ENCODE results near the gene MSANTD3. TPM values are rescaled to one million over a fixed set of nuclear protein-coding genes. Genes with fewer than 3 reads are reported as not detected.

The MSANTD3 gene
- total and polyA plus RNA-seq, 9 of the 15 experiments (the other 6 are each of a cell fraction or from before 2014, with no cell fraction given) = 9.4 to 28.7 (median 22.3) TPM

DNA sequence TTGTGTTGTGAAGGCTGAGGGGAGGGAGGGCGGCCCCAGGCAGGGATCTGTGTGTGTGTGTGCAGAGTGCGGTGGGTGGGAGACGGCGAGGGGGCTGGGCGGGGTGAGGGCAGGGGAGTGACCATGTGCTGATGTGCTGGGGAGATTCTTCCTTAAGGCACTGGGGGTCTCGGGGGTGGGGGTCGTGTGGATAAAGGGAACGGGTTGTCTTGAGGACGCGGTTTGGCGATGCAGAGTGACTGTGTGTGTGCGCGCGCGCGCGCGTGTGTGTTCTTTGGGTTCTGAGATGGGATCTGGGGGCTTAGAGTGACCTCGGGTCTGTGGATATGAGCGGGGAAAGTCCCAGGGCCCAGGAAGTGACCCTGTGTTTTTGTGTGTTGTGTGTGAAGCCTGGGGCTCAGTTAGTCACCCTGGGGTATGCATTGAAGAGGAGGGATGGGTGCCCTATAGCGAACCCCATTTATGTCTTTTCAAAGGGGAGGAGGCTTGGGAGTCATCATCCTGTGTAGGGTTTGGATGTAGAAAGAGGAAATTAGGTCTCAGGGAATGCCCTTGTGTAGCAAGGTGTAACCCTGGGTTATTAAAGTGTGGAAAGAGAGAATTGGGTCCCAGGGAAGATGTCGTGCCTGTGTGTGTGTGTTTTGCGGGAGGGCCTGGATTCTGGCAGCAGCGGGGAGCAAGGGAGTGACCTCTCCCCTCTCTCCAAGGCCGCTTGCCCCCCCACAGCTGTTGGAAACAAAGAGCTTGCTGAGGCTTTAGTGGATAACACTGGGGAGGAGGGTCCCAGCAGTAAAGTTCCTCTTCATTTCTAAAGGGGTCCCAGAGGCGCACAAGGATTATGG is 47.4 kb downstream of the MSANTD3 start:
- ATAC-seq (no peak), FAIRE-seq (no peak), DNase-seq (ENCODE audit: extremely low read depth in 1 of 4, low spot score in 3 of 4) (no peak)
- TF ChIP-seq ZBTB7A (IDR thresholded peaks at IDR 0.05; ENCODE audit: borderline replicate concordance, control insufficient read depth, low read depth, low read length) (0 out of 2 replicates have a peak, but pooled peaks have one; percentile 11), FIP1L1 (IDR thresholded peaks at IDR 0.05; ENCODE audit: low read depth, low read length, poor library complexity, severe bottlenecking) (no peak)
- Histone ChIP-seq H3K36me3 (ENCODE audit: control insufficient read depth, insufficient read depth, low read length) (no peaks in the 10 kb centered on the region), H3K4me3 (peak overlapping the region; percentile 43), H4K20me1 (replicated peaks; ENCODE audit: control insufficient read depth, insufficient read depth, low read length) (no peaks in the 10 kb centered on the region), H3K9ac (ENCODE audit: insufficient read depth in 1 of 2, low read depth in 2 of 2, low read length in 2 of 2) (peak overlapping the region in 1 of 2 experiments; percentile 87; a peak in 1 of 4 replicates), H2AFZ (ENCODE audit: low read depth, low read length) (no peak overlapping the region), H3K4me1 (replicated peaks in 1 of 2; ENCODE audit: control insufficient read depth in 2 of 2, insufficient read depth in 2 of 2, low read length in 2 of 2) (peaks cover 6 to 17% of the 10 kb centered on the region in 2 experiments; a peak in 4 of 5 replicates), H3K9me1 (ENCODE audit: control insufficient read depth, insufficient read depth, low read length) (no peaks in the 10 kb centered on the region), H3K9me3 (replicated peaks; ENCODE audit: control insufficient read depth, insufficient read depth, low read depth, low read length) (no peaks in the 10 kb centered on the region; the same call in 1 of the 2 replicates), H3K4me2 (ENCODE audit: insufficient read depth, low read length) (peak overlapping the region; percentile 46; the same call in 1 of the 2 replicates), H3K27me3 (ENCODE audit: control insufficient read depth in 2 of 2, insufficient read depth in 2 of 2, low read length in 2 of 2) (peaks cover 0 to 10% of the 10 kb centered on the region in 2 experiments; a peak in 4 of 5 replicates), H3K27ac (ENCODE audit: extremely low read depth, low read depth, low read length) (no peak overlapping the region), H3K79me2 (ENCODE audit: control insufficient read depth, insufficient read depth, low read length) (no peaks in the 10 kb centered on the region)
- in situ Hi-C loops (cut with MboI) = no loop called here
- intact Hi-C loops (cut with micrococcal nuclease) = no loop called here
- ChIA-PET POLR2A (interaction anchor here (0.5 kb wide), 1 partner anchor 18 kb away, joined by 4 read pairs; no protein-coding TSS in a partner anchor), CTCF (ENCODE audit: low intra/inter-chr PET ratio) (no interaction called here)
- WGBS (ENCODE audit: insufficient coverage, low coverage, missing lambda C conversion rate) = 41% methylated on average over 14 of the region's 26 CpGs
- BruUV-seq (replicated peaks) = no TSS peak

DNA sequence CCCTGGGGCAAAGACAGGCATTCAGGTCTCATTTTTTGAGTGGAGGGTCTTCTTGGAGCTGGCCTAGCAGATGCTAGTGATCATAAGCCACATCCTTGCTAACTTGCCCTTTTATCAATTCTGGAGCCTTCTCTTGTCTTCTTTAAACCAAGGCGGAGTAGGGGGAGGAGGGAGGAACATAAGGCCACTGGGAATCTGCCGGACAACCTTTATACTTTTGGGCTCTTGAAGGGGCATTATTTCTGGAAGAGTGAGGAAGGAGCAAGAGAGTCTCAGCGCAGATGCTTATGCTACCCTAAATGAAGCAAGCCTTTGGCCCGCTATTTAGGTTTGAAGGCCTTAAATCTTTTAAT is 48.0 kb downstream of the MSANTD3 start:
- in situ Hi-C loops (cut with MboI) (no loop called here), intact Hi-C loops (cut with micrococcal nuclease) (no loop called here)
- ATAC-seq (no peak), DNase-seq (ENCODE audit: extremely low read depth in 1 of 4, low spot score in 3 of 4) (no peak), FAIRE-seq (no peak)
- Histone ChIP-seq H3K4me3 (no peak overlapping the region), H2AFZ (ENCODE audit: low read depth, low read length) (no peak overlapping the region), H3K9me3 (replicated peaks; ENCODE audit: control insufficient read depth, insufficient read depth, low read depth, low read length) (no peaks in the 10 kb centered on the region; the same call in 1 of the 2 replicates), H3K27ac (ENCODE audit: extremely low read depth, low read depth, low read length) (no peak overlapping the region), H3K4me2 (ENCODE audit: insufficient read depth, low read length) (no peak overlapping the region), H3K9ac (ENCODE audit: insufficient read depth in 1 of 2, low read depth in 2 of 2, low read length in 2 of 2) (no peak overlapping the region), H3K36me3 (ENCODE audit: control insufficient read depth, insufficient read depth, low read length) (no peaks in the 10 kb centered on the region), H3K9me1 (ENCODE audit: control insufficient read depth, insufficient read depth, low read length) (no peaks in the 10 kb centered on the region), H4K20me1 (replicated peaks; ENCODE audit: control insufficient read depth, insufficient read depth, low read length) (no peaks in the 10 kb centered on the region), H3K79me2 (ENCODE audit: control insufficient read depth, insufficient read depth, low read length) (no peaks in the 10 kb centered on the region), H3K4me1 (replicated peaks in 1 of 2; ENCODE audit: control insufficient read depth in 2 of 2, insufficient read depth in 2 of 2, low read length in 2 of 2) (peaks cover 6 to 17% of the 10 kb centered on the region in 2 experiments; a peak in 4 of 5 replicates), H3K27me3 (ENCODE audit: control insufficient read depth in 2 of 2, insufficient read depth in 2 of 2, low read length in 2 of 2) (peaks cover 0 to 10% of the 10 kb centered on the region in 2 experiments; a peak in 4 of 5 replicates)
- POLR2A ChIA-PET = no interaction called here
- 16% methylated on average over 4 of the region's 4 CpGs for WGBS (ENCODE audit: insufficient coverage, low coverage, missing lambda C conversion rate)
- CTCF ChIA-PET (ENCODE audit: low intra/inter-chr PET ratio) = no interaction called here
- BruUV-seq (replicated peaks) = no TSS peak
- TF ChIP-seq GATAD2B (IDR thresholded peaks at IDR 0.05; ENCODE audit: borderline replicate concordance) (no peak), HMG20B (CRISPR knock-in tag; IDR thresholded peaks at IDR 0.05) (no peak), STAT5B (CRISPR knock-in tag; IDR thresholded peaks at IDR 0.05) (no peak), ZZZ3 (IDR thresholded peaks at IDR 0.05) (no peak), NR2C1 (IDR thresholded peaks at IDR 0.05) (no peak), NR2C1 (tag; IDR thresholded peaks at IDR 0.05) (no peak)
- TF ChIP-seq, protein P1, sequence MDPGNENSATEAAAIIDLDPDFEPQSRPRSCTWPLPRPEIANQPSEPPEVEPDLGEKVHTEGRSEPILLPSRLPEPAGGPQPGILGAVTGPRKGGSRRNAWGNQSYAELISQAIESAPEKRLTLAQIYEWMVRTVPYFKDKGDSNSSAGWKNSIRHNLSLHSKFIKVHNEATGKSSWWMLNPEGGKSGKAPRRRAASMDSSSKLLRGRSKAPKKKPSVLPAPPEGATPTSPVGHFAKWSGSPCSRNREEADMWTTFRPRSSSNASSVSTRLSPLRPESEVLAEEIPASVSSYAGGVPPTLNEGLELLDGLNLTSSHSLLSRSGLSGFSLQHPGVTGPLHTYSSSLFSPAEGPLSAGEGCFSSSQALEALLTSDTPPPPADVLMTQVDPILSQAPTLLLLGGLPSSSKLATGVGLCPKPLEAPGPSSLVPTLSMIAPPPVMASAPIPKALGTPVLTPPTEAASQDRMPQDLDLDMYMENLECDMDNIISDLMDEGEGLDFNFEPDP (CRISPR knock-in tag; IDR thresholded peaks at IDR 0.05) = no peak
- TF ChIP-seq, protein P2, sequence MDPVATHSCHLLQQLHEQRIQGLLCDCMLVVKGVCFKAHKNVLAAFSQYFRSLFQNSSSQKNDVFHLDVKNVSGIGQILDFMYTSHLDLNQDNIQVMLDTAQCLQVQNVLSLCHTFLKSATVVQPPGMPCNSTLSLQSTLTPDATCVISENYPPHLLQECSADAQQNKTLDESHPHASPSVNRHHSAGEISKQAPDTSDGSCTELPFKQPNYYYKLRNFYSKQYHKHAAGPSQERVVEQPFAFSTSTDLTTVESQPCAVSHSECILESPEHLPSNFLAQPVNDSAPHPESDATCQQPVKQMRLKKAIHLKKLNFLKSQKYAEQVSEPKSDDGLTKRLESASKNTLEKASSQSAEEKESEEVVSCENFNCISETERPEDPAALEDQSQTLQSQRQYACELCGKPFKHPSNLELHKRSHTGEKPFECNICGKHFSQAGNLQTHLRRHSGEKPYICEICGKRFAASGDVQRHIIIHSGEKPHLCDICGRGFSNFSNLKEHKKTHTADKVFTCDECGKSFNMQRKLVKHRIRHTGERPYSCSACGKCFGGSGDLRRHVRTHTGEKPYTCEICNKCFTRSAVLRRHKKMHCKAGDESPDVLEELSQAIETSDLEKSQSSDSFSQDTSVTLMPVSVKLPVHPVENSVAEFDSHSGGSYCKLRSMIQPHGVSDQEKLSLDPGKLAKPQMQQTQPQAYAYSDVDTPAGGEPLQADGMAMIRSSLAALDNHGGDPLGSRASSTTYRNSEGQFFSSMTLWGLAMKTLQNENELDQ (CRISPR knock-in tag; IDR thresholded peaks at IDR 0.05; ENCODE audit: borderline replicate concordance) = no peak

Data from K562 (cell line).